ENCODE measurements around the gene ITIH2. TPM values are rescaled to one million over a fixed set of nuclear protein-coding genes. Genes with fewer than 3 reads are reported as not detected.

Gene ITIH2
- total RNA-seq, 2 experiments from 2014 or later, result not detected

- no peaks in the 10 kb centered on the region for H3K9me2 ChIP-seq (ENCODE audit: insufficient read depth, low read length)
- intact Hi-C loops (cut with micrococcal nuclease; ENCODE audit: unreplicated experiment), result no loop called here
- no peak for TF ChIP-seq CTCF (conservative IDR thresholded peaks at IDR 0.05; ENCODE audit: low read length)
- no peak for TF ChIP-seq EZH2phosphoT487 (IDR thresholded peaks at IDR 0.05; ENCODE audit: borderline replicate concordance, low read depth, low read length)
- no peak overlapping the region for H3K4me2 ChIP-seq (ENCODE audit: low read length)
- DNase-seq (ENCODE audit: low spot score), result no peak
- H3K79me2 ChIP-seq (ENCODE audit: insufficient read depth, low read depth, low read length), result no peaks in the 10 kb centered on the region
- H3K9me3 ChIP-seq (ENCODE audit: low read length), result no peaks in the 10 kb centered on the region
- no peak overlapping the region for H3K27ac ChIP-seq (ENCODE audit: low read depth, low read length, poor library complexity, severe bottlenecking)
- no peaks in the 10 kb centered on the region for H3K36me3 ChIP-seq (ENCODE audit: insufficient read depth, low read length)
- H3K4me3 ChIP-seq (ENCODE audit: low read depth, low read length, poor library complexity, severe bottlenecking), result no peak overlapping the region
- no peaks in the 10 kb centered on the region for H3K4me1 ChIP-seq (ENCODE audit: insufficient read depth, low read length, poor library complexity, severe bottlenecking)
- BruUV-seq (replicated peaks), result no TSS peak
- POLR2A ChIA-PET, result no interaction called here
- CTCF ChIA-PET (ENCODE audit: unreplicated experiment), result no interaction called here
- H4K20me1 ChIP-seq (ENCODE audit: insufficient read depth, low read length), result no peaks in the 10 kb centered on the region
- no peak overlapping the region for H2AFZ ChIP-seq (ENCODE audit: low read length)
These were observed 12.4 kb downstream of the ITIH2 start for GRCh38 chr10:7715515-7715914.

GRCh38 chr10:7717767-7718166 lies 14.7 kb downstream of the ITIH2 start:
- H3K27ac ChIP-seq (ENCODE audit: low read depth, low read length, poor library complexity, severe bottlenecking), result no peak overlapping the region
- TF ChIP-seq EZH2phosphoT487 (IDR thresholded peaks at IDR 0.05; ENCODE audit: borderline replicate concordance, low read depth, low read length) (no peak), CTCF (conservative IDR thresholded peaks at IDR 0.05; ENCODE audit: low read length) (no peak)
- H3K79me2 ChIP-seq (ENCODE audit: insufficient read depth, low read depth, low read length), result no peaks in the 10 kb centered on the region
- CTCF ChIA-PET (ENCODE audit: unreplicated experiment), result no interaction called here
- no peaks in the 10 kb centered on the region for H4K20me1 ChIP-seq (ENCODE audit: insufficient read depth, low read length)
- BruUV-seq (replicated peaks), result no TSS peak
- POLR2A ChIA-PET, result no interaction called here
- H3K9me3 ChIP-seq (ENCODE audit: low read length), result no peaks in the 10 kb centered on the region
- no peaks in the 10 kb centered on the region for H3K9me2 ChIP-seq (ENCODE audit: insufficient read depth, low read length)
- H3K4me1 ChIP-seq (ENCODE audit: insufficient read depth, low read length, poor library complexity, severe bottlenecking), result no peaks in the 10 kb centered on the region
- no peak overlapping the region for H3K4me2 ChIP-seq (ENCODE audit: low read length)
- H2AFZ ChIP-seq (ENCODE audit: low read length), result no peak overlapping the region
- no peak for DNase-seq (ENCODE audit: low spot score)
- H3K4me3 ChIP-seq (ENCODE audit: low read depth, low read length, poor library complexity, severe bottlenecking), result no peak overlapping the region
- intact Hi-C loops (cut with micrococcal nuclease; ENCODE audit: unreplicated experiment), result no loop called here
- H3K36me3 ChIP-seq (ENCODE audit: insufficient read depth, low read length), result no peaks in the 10 kb centered on the region

- no peaks in the 10 kb centered on the region for H4K20me1 ChIP-seq (ENCODE audit: insufficient read depth, low read length)
- no peak overlapping the region for H3K4me2 ChIP-seq (ENCODE audit: low read length)
- BruUV-seq (replicated peaks), result no TSS peak
- TF ChIP-seq EZH2phosphoT487 (IDR thresholded peaks at IDR 0.05; ENCODE audit: borderline replicate concordance, low read depth, low read length) (no peak), CTCF (conservative IDR thresholded peaks at IDR 0.05; ENCODE audit: low read length) (no peak)
- ChIA-PET CTCF (ENCODE audit: unreplicated experiment) (no interaction called here), POLR2A (no interaction called here)
- H3K4me1 ChIP-seq (ENCODE audit: insufficient read depth, low read length, poor library complexity, severe bottlenecking), result no peaks in the 10 kb centered on the region
- intact Hi-C loops (cut with micrococcal nuclease; ENCODE audit: unreplicated experiment), result no loop called here
- H3K9me3 ChIP-seq (ENCODE audit: low read length), result no peaks in the 10 kb centered on the region
- H3K9me2 ChIP-seq (ENCODE audit: insufficient read depth, low read length), result no peaks in the 10 kb centered on the region
- DNase-seq (ENCODE audit: low spot score), result no peak
- H3K4me3 ChIP-seq (ENCODE audit: low read depth, low read length, poor library complexity, severe bottlenecking), result no peak overlapping the region
- H3K27ac ChIP-seq (ENCODE audit: low read depth, low read length, poor library complexity, severe bottlenecking), result no peak overlapping the region
- H2AFZ ChIP-seq (ENCODE audit: low read length), result no peak overlapping the region
- no peaks in the 10 kb centered on the region for H3K79me2 ChIP-seq (ENCODE audit: insufficient read depth, low read depth, low read length)
- H3K36me3 ChIP-seq (ENCODE audit: insufficient read depth, low read length), result no peaks in the 10 kb centered on the region
These were observed 15.6 kb downstream of the ITIH2 start for GRCh38 chr10:7718685-7719084.

Data from OCI-LY7 (cell line).